HG02571 (cell line): ENCODE results near the gene PPP1R12C.
"Not testable (repeated sequence)": the region's sequence is repeated elsewhere in the genome, so short reads cannot be mapped to it uniquely, and the experiment has no call there.

ENCODE experiments used
- ATAC-seq: cut with Tn5 transposase; IDR thresholded peaks from one replicate; pipeline ENCODE4 v1.9.1; 2021; ENCODE audit warnings: mild to moderate bottlenecking, moderate library complexity; ENCODE audit not compliant: unreplicated experiment

Gene PPP1R12C

GRCh38 chr19:55076321-55076720, 41.1 kb downstream of the PPP1R12C start:
- no peak for ATAC-seq

GRCh38 chr19:55075371-55075998, 42.0 kb downstream of the PPP1R12C start, which contains the start of gene EPS8L1:
TSS of gene EPS8L1 (plus strand) at chr19:55075869. CDS start at chr19:55076445, 576 bp downstream.
- ATAC-seq: no peak

DNA sequence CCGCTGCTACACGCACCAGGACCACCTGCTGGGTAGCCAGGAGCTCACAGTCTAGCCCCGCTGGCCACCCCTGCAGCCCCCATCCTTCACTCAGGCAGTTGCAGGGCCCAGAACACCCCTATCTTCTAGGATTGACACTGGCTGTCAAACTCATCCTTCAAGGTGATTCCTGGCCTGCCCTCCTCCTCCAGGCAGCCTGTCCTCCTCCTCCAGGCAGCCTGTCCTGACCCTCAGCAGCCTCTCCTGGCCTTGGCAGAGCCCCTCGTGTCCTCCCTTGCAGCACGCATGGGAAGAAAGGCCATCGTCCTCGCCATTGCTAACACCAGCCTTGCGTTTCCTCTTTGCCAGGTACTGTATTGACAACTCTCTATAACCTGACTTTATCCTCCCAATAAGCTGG, 45.5 kb downstream of the PPP1R12C start:
- ATAC-seq: no peak

- no peak for ATAC-seq
These were observed 46.3 kb downstream of the PPP1R12C start for GRCh38 chr19:55071129-55071502.

DNA sequence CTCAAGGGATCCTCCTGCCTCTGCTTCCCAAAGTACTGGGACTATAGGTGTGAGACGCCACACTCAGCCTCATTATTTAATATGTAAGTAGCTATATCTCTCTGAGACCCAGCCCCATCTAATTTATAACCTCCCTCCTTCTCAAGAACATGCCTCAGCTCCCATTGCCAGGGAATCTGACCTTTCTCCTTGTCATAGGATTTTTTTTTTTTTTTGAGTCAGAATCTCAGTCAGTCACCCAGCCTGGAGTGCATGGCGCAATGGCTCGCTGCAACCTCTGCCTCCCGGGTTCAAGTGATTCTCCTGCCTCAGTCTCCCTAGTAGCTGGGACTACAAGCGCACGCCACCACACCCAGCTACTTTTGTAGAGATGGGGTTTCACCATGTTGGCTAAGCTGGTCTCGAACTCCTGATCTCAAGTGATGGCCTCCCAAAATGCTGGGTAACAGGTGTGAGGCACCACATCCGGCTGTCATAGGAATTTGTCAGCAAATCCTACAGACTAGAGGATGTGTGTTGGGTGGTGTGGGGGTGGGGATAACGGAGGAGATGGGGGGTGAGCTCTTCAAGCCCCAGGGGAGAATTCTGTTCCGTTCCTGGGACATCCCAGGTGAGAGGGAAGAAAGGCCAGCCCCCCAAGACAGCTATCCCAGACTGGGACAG, 46.8 kb downstream of the PPP1R12C start:
- no peak for ATAC-seq

GRCh38 chr19:55069865-55070197, 47.6 kb downstream of the PPP1R12C start:
- no peak for ATAC-seq

DNA sequence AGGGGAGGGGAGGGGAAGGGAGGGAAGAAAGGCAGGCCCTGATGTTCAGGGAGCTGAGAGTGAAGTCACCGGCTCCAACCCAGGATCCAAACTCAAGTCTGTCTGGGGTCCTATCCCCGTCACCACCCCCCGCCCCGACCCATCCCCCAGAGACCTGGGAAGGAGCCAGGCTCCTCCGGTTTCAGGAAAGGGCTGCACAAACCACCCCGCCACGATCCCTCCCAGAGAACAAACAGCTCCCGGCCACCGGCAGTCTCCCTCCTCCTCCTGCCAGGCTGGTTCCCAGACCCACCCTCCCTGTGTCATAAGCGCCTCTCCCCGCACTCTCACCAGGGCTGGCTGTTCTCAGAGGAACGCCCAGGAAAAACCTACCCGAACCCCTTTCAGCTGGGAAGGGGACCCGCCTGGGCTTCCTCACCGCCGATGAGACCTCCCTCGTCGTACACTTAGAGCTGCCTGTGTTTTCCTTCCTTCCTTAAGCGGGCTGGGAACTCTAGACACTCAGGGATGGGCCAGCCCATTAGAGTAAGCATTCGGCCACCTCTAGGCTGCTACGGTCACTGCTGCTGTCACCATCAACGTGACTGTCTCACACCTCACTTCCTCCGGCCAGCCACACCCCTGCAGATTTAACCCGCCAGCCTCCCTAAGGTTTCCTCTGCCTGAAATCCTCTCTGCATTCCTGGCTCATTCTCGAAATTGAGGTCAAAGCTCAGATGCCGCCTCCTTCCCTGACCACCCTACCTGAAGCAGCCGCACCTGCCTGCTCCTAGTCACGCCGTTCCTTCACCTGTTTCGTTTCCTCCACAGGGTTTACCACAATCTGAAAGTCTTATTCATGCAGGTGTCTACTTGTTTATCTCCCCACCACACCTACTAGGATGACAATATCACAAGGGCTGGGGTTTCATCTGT, 48.2 kb downstream of the PPP1R12C start:
- ATAC-seq: no peak

GRCh38 chr19:55067869-55068268, 49.6 kb downstream of the PPP1R12C start:
- ATAC-seq: no peak

- no peak for ATAC-seq
These were observed 51.2 kb downstream of the PPP1R12C start for GRCh38 chr19:55066107-55066709.

- not testable (repeated sequence) for ATAC-seq
These were observed 51.9 kb downstream of the PPP1R12C start for GRCh38 chr19:55065516-55065915.

GRCh38 chr19:55063492-55063843, 54.0 kb downstream of the PPP1R12C start:
- no peak for ATAC-seq

DNA sequence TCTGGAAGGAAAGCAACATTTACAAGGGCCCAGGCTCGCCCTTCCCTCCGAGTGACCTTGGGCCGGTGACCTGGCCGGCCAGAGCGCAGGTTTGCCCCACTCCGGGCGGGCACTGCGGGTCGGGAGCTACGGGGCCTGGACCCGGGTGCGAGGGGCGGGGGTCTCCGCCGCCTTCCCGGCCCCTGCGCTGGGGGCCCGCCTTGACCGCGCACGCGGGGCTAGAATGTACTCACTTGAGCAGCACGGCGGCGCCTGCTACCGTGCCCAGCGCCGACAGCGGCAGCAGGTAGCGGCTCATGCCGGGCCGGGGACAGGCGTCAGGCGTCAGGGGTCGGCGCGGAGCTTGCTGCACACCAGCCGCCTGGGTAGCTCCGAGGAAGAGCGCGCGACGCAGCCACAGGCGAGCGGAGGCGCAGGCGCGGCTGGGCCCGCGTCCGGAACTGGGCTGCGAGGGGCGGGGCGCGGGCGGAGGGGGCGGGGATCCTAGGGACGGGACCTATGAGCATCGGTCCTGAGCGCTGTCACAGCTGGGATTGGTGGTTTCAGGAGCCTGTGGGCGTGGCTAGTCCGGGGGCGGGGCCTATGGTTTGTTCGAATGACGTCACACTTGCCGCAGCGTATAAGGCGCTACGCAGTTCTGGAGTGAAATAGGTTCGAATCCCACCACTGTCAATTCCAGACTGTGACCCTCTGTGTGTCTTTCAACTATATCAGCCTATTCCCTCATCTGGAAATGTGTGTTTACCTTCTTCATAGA, 54.5 kb downstream of the PPP1R12C start, which contains the start of gene RDH13:
Gene RDH13 (minus strand): TSS at position 414 of the 757 bp plus-strand sequence. CDS start 116 bp downstream, at position 298.
- ATAC-seq: peak; percentile 89

DNA sequence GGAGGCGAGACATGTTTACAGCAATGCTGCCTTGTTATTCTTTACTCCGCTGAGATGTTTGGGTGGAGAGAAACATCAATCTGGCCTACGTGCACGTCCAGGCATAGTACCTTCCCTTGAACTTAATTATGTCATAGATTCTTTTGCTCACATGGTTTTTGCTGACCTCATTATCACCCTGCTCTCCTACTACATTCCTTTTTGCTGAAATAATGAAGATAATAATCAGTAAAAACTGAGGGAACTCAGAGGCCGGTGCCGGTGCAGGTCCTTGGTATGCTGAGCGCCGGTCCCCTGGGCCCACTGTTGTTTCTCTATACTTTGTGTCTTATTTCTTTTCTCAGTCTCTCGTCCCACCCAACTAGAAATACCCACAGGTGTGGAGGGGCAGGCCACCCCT, 57.1 kb downstream of the PPP1R12C start:
- ATAC-seq: not testable (repeated sequence)

- no peak for ATAC-seq
These were observed 58.4 kb downstream of the PPP1R12C start for GRCh38 chr19:55058781-55059610.

DNA sequence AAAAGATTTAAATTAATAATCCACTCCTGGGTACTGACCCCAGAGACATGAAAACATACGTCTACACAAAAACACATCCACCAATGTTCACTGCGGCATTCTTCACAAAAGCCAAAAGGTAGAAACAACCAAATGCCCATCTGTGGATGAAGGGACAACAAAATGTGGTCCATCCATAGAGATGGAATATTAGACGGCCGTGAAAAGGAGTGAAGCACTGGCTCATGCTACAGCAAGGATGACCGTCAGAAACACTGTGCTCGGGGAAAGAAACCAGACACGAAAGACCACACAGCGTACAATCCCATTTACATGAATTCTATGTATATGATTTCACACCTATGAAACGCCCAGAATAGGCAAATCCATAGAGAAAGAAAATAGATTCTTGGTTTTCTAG, 60.6 kb downstream of the PPP1R12C start:
- ATAC-seq: no peak

- no peak for ATAC-seq
These were observed 63.7 kb downstream of the PPP1R12C start for GRCh38 chr19:55053735-55054134.

- ATAC-seq: no peak
These were observed 66.5 kb downstream of the PPP1R12C start for GRCh38 chr19:55050749-55051532.

GRCh38 chr19:55048446-55048845, 69.0 kb downstream of the PPP1R12C start:
- no peak for ATAC-seq

DNA sequence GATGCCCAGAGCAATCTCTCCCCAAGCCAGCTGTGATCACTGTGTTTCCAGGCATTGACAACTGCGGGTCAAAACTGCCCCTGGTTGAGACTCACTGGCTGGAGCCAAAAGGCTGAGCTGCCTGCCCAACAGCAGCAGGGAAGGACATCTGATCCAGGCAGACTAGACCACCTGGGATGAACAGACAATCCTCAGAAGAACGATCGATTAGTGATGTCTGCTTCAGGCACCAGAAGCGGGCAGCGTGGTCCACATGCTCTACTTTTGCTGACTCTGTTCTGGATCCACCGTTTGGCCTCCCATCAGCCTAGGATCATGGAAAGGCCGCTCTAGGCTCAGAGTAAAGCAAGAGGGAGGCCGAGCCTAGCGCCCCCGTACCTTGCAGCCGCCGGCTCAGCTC, 69.5 kb downstream of the PPP1R12C start:
- no peak for ATAC-seq
